Measurements from ENCODE around the gene ITPR2. TPM values are rescaled to one million over a fixed set of nuclear protein-coding genes. Genes with fewer than 3 reads are reported as not detected.
"Not testable (repeated sequence)": the region's sequence is repeated elsewhere in the genome, so short reads cannot be mapped to it uniquely, and the experiment has no call there.

The ITPR2 gene
- polyA plus RNA-seq (2013, experiment 1 of 2; ENCODE audit: insufficient read length): 6.2 TPM
- polyA plus RNA-seq (2013, experiment 2 of 2; ENCODE audit: insufficient read length): 6.4 TPM

DNA sequence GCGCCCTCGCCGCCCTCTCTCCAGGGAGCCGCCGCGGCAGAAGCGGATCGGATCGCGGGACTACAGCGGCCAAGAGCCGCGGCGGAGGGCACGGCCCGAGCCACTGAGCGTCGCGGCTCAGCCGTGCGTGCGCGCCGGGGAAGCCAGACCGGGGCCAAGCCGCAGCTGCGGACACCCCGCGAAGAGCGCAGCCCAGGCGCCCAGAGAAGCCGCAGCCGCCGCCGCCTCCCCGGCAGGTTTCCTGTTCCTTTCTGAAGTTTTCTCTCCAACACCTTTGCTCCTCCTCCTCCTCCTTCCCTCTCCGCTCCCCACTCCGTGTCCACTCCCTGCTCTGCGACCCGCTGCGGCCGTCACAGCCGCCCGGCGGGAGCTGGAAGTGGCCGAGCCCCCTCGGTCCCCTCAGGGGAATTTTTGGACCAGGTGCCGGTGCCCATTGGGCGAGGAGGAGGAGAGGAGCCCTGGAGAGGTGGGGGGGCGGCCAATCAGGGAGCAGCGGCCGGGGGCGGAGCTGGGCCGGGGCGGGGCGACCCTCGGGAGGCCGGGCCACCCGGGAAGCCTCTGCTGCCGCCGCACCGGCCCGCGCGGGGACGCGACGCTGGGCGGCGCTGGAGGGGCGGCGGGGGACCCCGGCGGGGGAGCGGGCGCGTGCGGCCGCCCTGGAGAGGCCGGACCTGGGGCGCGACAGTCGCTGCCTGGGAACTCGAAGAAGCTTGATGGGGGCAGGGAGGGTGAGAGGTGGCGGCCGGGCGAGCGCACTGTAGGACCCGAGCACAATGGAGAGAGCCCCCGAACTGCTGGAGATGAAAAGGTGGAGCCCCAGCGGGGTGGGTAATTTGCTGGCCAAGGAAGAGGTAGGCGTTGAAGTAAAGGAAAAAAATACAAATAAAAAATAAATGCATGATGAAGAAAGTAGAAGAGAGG, at the start of gene ITPR2:
Gene ITPR2 (minus strand): TSS at position 373 of the 921 bp plus-strand sequence. CDS start 413 bp downstream, outside the sequence.
- DNase-seq: peak; percentile 90

DNA sequence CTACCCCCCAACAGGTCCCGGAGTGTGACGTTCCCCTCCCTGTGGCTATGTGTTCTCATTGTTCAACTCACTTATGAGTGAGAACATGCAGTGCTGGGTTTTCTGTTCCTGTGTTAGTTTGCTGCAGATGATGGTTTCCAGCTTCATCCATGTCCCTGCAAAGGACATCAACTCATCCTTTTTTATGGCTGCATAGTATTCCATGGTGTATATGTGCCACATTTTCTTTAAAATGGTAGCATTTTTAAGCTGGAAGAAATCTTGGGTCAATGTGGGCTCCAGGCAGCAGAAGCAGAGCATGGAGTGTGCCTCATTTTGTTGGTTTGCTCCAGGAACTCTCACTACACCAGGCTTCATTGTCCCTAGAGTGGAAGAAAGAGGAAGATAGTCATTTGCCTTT, 47.6 kb upstream of the ITPR2 start:
- DNase-seq: no peak

DNA sequence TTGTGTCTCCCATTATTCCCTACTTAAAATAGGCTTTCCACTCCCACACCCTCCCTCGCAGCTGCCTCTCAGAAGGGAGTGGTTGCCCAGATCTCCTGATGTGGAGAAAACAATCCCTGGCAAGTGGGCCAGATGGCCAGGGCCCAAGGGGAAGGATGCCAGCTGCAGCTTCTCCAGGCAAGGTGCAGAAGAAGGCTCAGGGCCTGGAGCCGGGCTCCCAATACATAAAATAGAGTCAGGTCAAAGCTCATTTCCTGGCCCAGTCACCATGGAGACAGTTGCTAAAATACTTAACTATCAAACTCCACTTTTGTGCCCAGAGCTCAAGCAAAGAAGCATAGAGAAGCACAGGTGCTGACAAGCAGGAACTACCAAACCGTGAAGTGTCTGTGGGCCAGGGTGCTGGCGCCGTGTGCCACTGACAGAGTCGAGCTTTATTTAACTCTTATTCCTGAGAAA, 45.7 kb upstream of the ITPR2 start:
- DNase-seq: no peak

DNA sequence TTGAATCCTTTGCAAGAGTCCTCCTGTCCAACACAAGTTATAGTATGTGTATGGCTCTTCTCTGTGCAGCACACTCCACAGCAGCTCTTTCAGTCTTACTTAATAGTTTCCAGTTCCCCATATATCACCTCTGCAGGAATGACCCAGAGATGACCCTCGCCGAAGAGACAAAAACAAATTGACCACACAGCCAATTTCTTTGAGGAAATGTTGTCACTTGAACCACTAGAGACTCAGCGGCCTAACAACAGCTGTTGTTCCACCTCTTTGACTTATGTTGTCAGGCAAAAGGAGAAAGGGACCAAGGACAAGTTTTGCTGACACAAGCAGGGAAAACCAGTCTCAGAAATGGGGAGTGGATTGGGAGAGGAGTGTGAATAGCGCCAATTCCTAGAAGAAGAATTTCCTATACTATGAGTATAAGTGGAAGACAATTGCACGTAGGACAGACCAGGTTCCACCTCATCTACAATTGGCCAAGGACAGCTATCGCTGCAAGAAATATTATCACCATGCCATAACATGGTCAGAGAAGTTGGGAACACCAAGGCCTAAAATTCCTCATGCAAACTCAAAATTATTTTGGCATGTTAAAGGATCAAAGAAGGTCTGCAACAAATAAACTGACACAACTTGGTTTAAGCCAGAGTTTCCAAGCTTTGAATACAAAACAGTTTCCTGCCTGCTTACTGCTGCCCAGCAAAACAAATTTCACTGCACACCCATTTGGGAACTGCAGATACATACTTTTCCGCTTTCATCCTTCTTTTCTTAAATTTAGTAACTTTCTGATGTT, 41.7 kb upstream of the ITPR2 start:
- DNase-seq: no peak

DNA sequence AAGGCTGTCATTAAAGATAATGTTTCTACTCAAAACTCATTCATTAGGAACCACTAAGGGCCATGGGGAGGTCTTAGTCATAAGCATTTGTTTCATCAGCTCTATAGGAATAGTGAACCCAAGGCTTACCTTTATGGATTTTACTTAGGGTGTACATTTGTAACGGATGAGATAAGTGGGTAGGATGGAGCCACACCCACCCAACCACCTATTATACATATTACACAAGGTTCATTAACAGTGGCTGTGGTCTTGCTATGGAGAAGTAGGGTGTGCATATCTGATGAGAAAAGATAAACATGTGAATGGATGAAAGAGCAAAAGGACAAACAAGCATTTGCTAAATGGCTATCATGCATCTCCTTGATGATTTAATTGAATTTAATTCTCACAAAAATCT, 39.6 kb upstream of the ITPR2 start:
- DNase-seq: no peak

DNA sequence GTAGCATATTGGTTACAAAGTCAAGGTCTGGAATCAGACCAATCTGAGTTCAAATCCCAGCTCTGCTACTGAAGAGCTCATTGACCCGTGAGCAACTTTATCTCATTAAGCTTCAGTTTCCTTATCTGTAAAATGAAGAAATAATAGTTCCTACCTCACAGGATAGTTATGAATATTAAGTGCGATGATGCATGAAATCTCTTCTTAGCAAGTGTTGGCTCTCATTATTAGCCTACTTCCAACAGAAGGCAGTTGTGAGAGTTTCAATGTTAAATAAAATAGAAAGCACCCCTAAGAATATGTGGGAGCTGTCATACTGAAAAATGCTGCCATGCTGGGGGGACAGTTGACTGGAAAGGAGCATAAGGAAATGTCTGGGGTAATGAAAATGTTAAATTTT, 39.0 kb upstream of the ITPR2 start:
- DNase-seq: no peak

DNA sequence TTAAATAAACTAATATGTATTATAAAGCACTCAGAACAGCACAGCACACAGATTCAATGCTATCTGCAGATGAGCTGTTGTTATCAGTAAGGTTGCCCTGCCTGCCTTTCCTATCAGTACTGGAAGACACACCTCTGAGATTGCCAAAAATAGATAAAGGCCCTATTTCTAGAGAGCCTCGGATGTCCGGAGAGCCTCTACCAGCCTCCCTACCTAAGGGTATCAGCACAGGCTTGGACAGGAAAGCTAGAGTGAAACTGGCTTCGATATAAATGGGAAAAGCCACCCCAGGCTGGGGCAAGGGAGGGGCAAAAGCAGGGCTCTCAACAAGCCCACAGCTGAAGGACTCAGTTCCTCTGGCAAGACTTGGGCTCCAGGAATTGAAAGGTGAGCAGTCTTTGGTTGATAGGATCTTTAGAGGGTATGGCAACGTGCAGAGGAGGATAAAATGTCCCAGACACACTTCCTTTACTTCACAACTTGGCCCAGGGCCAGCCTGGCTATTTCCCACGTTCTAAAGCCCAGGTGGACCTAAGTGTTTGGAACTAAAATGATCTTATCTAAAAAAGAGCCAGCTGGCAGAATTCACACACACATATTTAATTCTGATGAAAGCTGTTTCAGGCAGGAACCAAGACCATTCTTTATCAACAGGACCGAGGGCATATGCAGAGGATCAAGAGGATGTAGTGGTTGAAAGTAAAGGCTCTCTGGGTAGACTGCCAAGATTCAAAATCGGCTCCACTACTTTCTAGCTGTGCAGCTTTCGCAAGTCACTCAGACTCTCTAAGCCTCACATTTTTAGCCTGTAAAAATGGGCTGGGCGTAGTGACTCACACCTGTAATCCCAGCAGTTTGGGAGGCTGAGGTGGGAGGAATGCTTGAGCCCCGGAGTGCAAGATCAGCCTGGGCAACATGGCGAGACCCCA, 37.8 kb upstream of the ITPR2 start:
- peak; percentile 48 for DNase-seq

DNA sequence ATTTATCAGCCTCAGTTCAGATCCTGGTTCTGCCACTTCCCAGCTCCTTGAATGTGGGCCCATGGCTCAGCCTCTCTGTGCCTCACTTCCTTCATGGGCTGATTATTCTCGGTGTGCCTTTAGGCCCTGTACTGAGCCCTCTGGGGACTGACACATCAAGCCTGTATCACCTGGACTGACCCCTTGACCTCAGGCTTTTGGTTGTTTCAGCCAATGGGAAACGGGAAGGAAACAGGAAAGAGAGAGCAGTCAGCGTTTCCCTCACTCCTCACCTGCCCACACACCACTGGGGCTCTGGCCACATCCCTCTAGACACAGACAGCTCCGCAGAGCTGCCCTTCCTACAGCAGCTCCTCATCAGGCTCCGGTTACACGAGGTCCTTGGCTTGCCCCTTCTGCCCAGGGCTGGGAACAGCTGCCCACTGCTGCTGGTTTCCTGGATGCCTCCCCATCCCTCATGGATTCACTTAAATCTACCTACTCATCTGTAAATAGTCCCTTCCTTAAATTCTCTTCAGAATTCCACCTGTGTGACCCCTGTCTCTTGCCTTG, 37.0 kb upstream of the ITPR2 start:
- DNase-seq: no peak

DNA sequence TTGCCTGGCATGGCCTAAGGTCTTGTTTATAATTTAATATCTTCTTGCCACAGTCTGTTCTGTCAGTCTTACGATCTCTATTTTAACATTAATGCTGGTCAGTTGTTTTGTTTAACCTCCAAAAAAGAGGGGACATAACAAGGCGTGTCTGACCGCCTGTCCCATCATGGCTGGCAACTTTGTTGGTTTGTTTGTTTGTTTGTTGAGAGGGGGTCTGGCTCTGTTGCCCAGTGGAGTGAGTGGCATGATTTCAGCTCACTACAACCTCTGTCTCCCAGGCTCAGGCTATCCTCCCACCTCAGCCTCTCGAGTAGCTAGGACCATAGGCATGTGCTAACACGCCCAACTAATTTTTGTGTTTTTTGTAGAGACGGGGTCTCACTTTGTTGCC, 36.1 kb upstream of the ITPR2 start:
- no peak for DNase-seq

DNA sequence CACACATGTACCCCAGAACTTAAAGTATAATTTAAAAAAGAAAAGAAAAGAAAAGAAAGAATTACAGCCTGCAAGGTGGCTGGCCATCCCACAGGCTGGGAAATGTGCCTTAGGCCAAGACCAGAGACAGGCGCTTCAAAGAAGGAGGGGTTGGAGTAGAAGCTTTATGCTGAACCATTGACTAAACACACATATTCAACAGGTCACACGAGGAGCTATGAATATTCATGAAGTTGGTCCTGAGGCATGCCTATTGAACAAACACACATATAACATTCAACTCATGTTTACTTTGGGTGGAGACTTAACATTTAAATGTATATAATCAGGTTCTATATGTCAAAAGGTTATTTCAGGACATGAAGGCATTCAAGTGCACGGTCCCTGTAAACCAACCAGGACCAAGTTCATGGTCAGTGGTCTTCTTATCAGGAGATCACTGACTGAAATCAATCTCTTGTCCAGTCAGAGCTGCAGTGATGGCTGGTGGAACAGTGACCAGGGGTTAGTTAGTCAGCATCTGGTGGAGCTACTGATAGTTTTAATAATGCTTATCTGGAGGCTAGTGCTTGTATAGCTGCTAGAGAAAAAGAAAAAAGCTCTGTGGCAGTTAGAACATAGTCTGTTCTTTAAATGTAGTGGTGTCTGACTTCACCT, 35.6 kb upstream of the ITPR2 start:
- no peak for DNase-seq

DNA sequence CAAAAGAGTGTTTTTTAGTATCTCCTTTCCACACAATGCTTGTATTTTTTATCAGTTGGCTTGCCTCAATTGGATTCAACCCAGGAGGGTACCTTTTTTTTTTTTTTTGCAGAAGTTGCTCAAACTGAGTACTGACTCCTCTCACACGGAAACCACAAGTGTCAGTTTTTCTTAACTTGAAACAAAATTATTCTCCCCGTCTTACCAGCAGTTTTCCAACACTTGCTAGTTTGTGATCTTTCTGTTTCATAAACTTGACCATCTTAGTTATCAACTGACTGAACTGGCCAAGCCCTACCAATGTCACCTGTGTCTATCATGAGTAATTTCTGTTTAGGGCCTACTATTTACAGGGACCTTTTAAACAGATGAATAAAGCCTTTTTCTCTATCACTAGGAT, 34.1 kb upstream of the ITPR2 start:
- no peak for DNase-seq

DNA sequence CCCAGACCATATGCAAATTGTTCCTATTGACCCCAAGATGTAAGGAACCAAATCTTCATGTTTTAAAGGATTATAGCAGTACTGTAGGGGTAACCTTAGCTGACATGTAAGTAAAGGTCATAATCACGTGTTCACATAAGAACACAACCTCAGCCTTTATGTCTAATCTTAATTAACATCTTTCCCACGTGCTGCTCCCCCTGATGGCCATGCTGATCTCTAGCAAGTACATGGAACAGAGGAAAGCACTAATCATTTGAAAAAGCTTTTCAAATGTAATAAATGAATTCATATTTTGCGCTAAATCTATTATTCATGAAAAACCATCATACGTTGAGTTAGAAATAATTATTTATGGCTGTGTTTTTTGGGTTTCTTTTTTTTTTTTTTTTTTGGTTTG, 30.5 kb upstream of the ITPR2 start:
- no peak for DNase-seq

DNA sequence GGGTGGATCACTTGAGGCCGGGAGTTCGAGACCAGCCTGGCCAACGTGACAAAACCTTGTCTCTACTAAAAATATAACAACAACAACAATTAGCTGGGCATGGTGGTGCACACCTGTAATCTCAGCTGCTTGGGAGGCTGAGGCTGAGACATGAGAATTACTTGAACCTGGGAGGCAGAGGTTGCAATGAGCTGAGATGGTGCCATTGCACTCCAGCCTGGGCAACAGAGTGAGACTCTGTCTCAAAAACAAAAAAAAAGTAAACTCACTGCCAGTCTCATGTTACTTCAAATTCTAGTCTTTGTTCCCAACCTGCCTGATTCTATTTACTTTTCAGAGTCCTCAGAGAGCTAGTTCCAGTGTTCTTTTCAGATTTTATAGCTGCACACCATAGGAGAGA, 29.8 kb upstream of the ITPR2 start:
- DNase-seq: not testable (repeated sequence)

DNA sequence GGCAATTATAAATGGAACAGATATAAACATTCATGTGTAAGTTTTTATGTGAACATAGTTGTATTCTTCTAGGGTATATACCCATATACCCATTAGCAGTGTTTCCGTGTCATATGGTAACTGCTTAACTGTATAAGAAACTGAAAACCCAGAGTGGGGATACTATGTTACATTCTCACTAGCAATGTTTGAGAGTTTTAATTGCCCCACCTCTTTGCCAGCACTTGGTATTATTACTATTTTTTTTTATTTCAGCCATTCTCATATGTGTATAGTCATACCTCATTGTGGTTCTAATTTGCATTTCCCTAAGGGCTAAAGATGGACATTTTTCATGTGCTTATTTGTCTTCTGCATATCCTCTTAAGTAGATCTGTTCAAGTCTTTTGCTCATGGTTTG, 28.7 kb upstream of the ITPR2 start:
- no peak for DNase-seq

DNA sequence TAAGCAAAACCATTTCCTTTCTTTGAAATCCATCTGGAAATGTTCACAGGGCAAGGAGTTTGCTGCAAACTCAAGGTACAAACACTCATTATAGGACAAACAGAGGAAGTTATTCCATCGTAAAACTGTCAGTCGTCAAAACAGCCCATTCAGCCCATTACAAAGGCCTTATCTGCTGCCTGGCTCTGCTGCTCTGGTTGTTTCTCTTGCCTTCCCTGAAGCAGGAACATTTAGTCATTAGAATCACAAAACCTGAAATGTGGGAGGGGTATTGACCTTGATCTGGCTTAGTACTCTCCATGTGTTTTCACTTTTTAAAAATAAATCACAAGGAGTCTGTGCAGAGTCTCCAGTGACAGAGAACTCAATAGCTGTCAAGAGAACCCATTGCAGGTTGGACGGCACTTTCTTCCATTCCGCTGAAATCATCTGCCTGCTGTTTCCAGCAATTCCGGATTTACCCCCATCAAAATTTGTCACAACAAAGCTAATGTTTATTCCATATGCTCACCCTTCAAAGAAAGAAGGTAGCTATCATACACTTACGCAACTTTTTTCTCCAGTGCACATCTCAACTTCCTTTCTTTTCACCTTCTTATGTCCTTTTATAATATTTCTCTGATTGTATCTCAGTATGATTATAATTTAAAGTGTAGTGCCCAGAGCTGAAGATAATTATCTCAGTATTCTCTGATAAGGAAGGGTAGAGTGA, 24.6 kb upstream of the ITPR2 start:
- no peak for DNase-seq

DNA sequence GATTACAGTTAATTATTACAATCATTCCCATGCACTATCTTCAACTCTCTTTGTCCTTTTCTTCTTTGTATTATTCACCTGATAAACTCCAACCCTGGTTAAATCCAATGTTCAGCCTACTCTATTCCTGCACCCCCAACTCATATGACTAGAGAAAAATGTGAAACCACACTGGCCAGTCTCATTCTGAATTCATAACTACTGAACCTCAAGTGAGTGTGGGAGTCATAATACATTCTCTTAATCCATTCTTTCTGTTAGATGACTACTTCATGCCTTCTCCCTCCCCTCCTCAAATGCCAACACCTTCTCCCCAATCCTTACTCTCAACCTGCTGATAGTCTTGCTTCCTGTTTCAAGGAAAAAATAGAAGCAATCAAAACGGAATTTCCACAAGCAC, 22.3 kb upstream of the ITPR2 start:
- no peak for DNase-seq

DNA sequence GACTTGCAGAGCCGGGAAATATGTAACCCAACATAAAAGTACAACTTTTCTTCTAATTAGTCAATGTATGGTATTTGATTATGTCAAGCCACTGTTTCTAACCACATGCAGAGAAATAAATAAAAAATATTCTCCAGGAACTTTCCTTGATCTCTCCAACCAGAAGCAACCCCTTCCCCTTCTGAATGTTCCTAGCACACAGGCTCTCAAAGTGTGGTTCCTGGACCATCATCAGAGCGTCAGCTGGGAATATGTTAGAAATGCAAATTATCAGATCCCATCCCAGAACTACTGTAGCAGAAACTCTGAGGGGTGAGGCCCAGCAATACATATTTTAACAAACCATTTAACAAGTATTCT, 21.0 kb upstream of the ITPR2 start:
- DNase-seq: no peak

DNA sequence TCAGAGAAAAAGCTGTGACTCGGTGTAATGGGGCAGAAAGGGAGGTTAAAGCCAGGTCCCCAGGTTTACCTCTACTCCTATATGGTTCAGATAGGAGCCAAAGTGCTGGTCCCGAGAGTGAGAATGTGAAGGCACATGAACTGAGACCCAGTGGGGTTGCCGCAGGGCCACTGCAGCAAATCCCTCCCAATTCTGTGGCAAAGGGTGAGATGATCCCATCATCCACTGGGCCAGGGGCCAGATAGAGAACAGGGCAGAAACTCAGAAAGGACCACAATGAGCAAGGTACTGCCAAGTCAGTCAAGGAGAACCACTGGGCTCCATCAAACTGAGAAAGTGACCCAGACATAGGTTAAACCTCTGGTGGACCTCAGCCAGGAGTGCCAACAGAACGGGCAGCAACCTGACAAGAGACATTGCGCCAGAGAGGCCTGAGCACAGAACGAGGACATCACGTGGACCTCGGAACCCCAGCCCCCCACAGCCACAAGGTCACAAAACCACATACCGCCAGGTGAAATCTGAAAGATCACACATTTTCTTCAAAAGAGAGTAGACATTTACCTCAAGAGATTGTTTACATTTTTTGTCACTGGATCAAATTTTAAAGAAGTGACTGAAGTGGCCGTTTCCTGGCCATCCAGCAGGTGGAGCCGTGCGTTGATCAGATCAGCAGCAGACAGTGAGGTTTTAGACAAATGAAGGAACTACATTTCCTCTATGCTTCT, 20.5 kb upstream of the ITPR2 start:
- peak; percentile 53 for DNase-seq

DNA sequence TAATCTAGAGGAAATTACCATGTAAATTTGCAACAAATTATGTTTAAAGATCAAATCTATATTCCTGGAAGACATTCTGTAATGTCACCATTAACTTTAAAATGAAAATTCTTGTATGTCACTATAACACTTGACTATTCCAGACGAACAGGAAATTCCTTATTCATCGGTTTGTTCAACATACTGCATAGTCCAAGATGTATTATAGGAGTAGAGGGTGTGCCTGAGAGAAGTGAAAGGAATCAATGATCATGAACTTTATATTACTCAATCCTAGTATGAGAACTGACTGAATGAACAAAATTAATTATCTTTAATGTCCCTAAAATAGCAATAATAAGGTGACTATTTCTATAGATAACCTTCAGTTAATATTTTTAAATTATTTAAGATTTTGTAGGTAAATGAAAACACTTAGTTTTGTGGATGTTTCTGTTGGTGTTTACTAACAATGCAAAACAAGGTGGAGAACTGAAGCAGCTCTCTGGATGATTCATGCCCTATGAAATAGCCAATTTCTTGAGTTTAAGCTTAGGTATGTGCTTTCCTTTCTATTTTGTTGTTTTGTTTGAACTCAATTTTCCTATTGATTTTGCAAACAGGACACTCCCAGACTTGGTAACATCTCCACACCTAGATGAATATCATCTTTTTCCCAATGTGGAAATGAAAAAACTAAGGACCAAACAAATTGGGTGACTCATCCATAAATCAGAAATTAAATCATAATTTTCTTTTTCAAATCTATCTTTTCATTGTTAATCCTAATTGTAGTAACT, 18.2 kb upstream of the ITPR2 start:
- no peak for DNase-seq

Data from fibroblast of skin of abdomen (primary cell).